Vagina (tissue), 2 donors: Measurements from ENCODE around the gene AS3MT. TPM values are rescaled to one million over a fixed set of nuclear protein-coding genes. Genes with fewer than 3 reads are reported as not detected.

Experiments used
- DNase-seq, 2 donors: peaks; one replicate each; pipeline ENCODE4 v3.0.0-alpha.2; 2017; ENCODE audit errors: extremely low spot score in 2 of 2
- H3K27ac ChIP-seq: fragments of 200-600 bp; sonication (generic); one replicate; pipeline ENCODE4 v1.5.1; 2019
- H3K27me3 ChIP-seq: fragments of 200-600 bp; sonication (generic); one replicate; pipeline ENCODE4 v1.5.1; 2019
- H3K36me3 ChIP-seq, 2 donors: fragments of 200-600 bp; sonication (generic); one replicate each; pipeline ENCODE4 v1.5.1; 2017 to 2019
- H3K4me1 ChIP-seq: fragments of 200-600 bp; sonication (generic); one replicate; pipeline ENCODE4 v1.5.1; 2019
- H3K4me3 ChIP-seq, 2 donors: fragments of 200-600 bp; sonication (generic); 1 replicate in 1 of 2; 2 replicates in 1 of 2; pipeline ENCODE4 v1.5.1; 2016 to 2019
- H3K9me3 ChIP-seq: fragments of 200-600 bp; sonication (generic); one replicate; pipeline ENCODE4 v1.5.1; 2019
- CTCF ChIP-seq, 3 experiments: fragments of 450-650 bp in 2 of 3; fragments of 200-600 bp in 1 of 3; sonication (generic) in 1 of 3; IDR thresholded peaks; one replicate each; pipeline ENCODE4 v1.5.1; 2017 to 2019; ENCODE audit warnings: antibody characterized with exemption in 3 of 3, mild to moderate bottlenecking in 2 of 3, moderate library complexity in 2 of 3
- POLR2A ChIP-seq, 2 donors: fragments of 450-650 bp; IDR thresholded peaks; one replicate each; pipeline ENCODE4 v1.6.1; 2017; ENCODE audit warnings: antibody characterized with exemption in 2 of 2, mild to moderate bottlenecking in 2 of 2, moderate library complexity in 2 of 2
- POLR2AphosphoS5 ChIP-seq, 2 donors: sonication (generic); formaldehyde crosslinking; IDR thresholded peaks; one replicate each; pipeline ENCODE4 v1.9.0; 2017; ENCODE audit warnings: antibody characterized with exemption in 2 of 2, mild to moderate bottlenecking in 2 of 2, low read depth in 1 of 2; ENCODE audit not compliant: insufficient read depth in 1 of 2
- intact Hi-C: fragments of 100-400 bp; cut with DNase I; formaldehyde crosslinking; loops from one replicate; pipeline ENCODE4 v1.15.1; 2023
- total RNA-seq: library from RNA; depleted of rRNA; stranded (reverse); fragments of >200 nt; gene quantifications from one replicate; pipeline ENCODE4 v1.2.3, GENCODE V29; 2016

The AS3MT gene
- total RNA-seq, 1 donor from 2014 or later = 3.2 TPM

DNA sequence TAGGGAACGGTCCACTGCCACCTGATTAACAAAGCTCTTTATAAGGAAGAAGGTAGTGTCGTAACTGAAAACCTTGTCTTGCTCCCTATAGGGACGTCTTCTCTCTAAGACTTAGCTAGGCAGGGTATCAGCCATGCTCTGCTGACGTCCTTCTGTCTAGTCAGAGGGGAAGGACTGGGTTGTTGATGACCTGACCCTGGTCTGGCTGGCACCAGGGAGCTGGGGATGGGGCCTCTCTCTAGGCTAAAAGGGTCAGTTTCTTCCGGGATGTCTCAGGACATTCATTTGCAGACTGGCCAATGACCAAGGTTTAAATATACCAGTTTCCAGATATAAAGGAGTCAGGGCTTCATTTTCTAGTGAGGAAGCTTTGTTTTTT lies 41.7 kb upstream of the AS3MT start:
- intact Hi-C loops = no loop called here

GRCh38 chr10:102831322-102832071 lies 37.8 kb upstream of the AS3MT start:
- no peaks in the 10 kb centered on the region for H3K9me3 ChIP-seq
- intact Hi-C loops = loop anchor here (10.0 kb wide), 1 partner anchor 413 kb away; the partner anchor contains the start of gene RPEL1
- H3K27me3 ChIP-seq = no peaks in the 10 kb centered on the region
- no peak overlapping the region for H3K27ac ChIP-seq
- H3K36me3 ChIP-seq = no peaks in the 10 kb centered on the region
- DNase-seq = no peak
- no peak overlapping the region for H3K4me3 ChIP-seq
- H3K4me1 ChIP-seq = no peaks in the 10 kb centered on the region
- TF ChIP-seq CTCF (IDR thresholded peaks at IDR 0.05) (no peak), POLR2AphosphoS5 (IDR thresholded peaks at IDR 0.05; ENCODE audit: insufficient read depth in 1 of 2, low read depth in 1 of 2) (no peak), POLR2A (IDR thresholded peaks at IDR 0.05) (no peak)

More for the DNA sequence above, 41.7 kb upstream of the AS3MT start:
- no peaks in the 10 kb centered on the region for H3K4me1 ChIP-seq
- no peaks in the 10 kb centered on the region for H3K36me3 ChIP-seq
- DNase-seq = no peak
- H3K4me3 ChIP-seq = no peak overlapping the region
- no peak for TF ChIP-seq POLR2A (IDR thresholded peaks at IDR 0.05)
- TF ChIP-seq POLR2AphosphoS5 (IDR thresholded peaks at IDR 0.05; ENCODE audit: insufficient read depth in 1 of 2, low read depth in 1 of 2) = no peak
- no peak for TF ChIP-seq CTCF (IDR thresholded peaks at IDR 0.05)
- H3K9me3 ChIP-seq = no peaks in the 10 kb centered on the region
- no peaks in the 10 kb centered on the region for H3K27me3 ChIP-seq
- H3K27ac ChIP-seq = no peak overlapping the region

GRCh38 chr10:102832248-102832647 lies 37.0 kb upstream of the AS3MT start:
- TF ChIP-seq POLR2AphosphoS5 (IDR thresholded peaks at IDR 0.05; ENCODE audit: insufficient read depth in 1 of 2, low read depth in 1 of 2) (no peak), CTCF (IDR thresholded peaks at IDR 0.05) (no peak), POLR2A (IDR thresholded peaks at IDR 0.05) (no peak)
- H3K4me1 ChIP-seq = no peaks in the 10 kb centered on the region
- H3K9me3 ChIP-seq = no peaks in the 10 kb centered on the region
- intact Hi-C loops = loop anchor here (10.0 kb wide), 1 partner anchor 413 kb away; the partner anchor contains the start of gene RPEL1
- H3K27me3 ChIP-seq = no peaks in the 10 kb centered on the region
- H3K4me3 ChIP-seq = no peak overlapping the region
- no peak overlapping the region for H3K27ac ChIP-seq
- DNase-seq = no peak
- no peaks in the 10 kb centered on the region for H3K36me3 ChIP-seq

DNA sequence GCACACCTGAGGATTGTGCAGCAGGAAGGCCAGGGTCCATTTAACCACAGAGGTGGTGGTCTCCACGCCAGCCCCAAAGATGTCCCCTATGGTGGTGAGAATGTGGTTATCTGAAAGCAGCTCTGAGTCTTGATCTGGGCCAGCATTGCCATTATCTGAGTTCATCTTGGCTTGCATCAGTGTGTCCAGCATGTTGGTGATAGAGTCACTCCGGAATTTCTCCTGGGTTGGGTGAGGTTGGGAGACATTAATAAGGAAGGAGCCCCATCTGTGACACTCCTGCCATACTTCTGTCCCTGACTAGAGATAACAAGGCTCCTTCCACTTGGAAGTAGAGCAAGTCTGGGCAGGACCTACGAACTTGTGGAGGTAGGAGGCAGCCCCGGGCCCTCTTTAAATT lies 36.3 kb upstream of the AS3MT start:
- Histone ChIP-seq H3K9me3 (no peaks in the 10 kb centered on the region), H3K27me3 (no peaks in the 10 kb centered on the region), H3K36me3 (no peaks in the 10 kb centered on the region), H3K27ac (no peak overlapping the region), H3K4me1 (no peaks in the 10 kb centered on the region), H3K4me3 (no peak overlapping the region)
- DNase-seq = no peak
- intact Hi-C loops = loop anchor here (10.0 kb wide), 1 partner anchor 412 kb away; the partner anchor contains the start of gene RPEL1
- TF ChIP-seq CTCF (IDR thresholded peaks at IDR 0.05) (no peak), POLR2A (IDR thresholded peaks at IDR 0.05) (no peak), POLR2AphosphoS5 (IDR thresholded peaks at IDR 0.05; ENCODE audit: insufficient read depth in 1 of 2, low read depth in 1 of 2) (no peak)

- Histone ChIP-seq H3K36me3 (no peaks in the 10 kb centered on the region), H3K4me3 (no peak overlapping the region), H3K27me3 (no peaks in the 10 kb centered on the region), H3K27ac (no peak overlapping the region), H3K9me3 (no peaks in the 10 kb centered on the region), H3K4me1 (no peaks in the 10 kb centered on the region)
- DNase-seq = no peak
- intact Hi-C loops = loop anchor here (10.0 kb wide), 1 partner anchor 411 kb away; the partner anchor contains the start of gene RPEL1
- no peak for TF ChIP-seq POLR2AphosphoS5 (IDR thresholded peaks at IDR 0.05; ENCODE audit: insufficient read depth in 1 of 2, low read depth in 1 of 2)
- TF ChIP-seq POLR2A (IDR thresholded peaks at IDR 0.05) = no peak
- no peak for TF ChIP-seq CTCF (IDR thresholded peaks at IDR 0.05)
Observed at GRCh38 chr10:102834143-102834542, 35.1 kb upstream of the AS3MT start.
